G401 (cell line): Measurements from ENCODE around the gene SEMA6A. TPM values are rescaled to one million over a fixed set of nuclear protein-coding genes. Genes with fewer than 3 reads are reported as not detected.
"Not testable (repeated sequence)": the region's sequence is repeated elsewhere in the genome, so short reads cannot be mapped to it uniquely, and the experiment has no call there.

ENCODE experiments used
- DNase-seq: peaks from one replicate; pipeline ENCODE4 v3.0.0-alpha.2; 2015; ENCODE audit warnings: low spot score
- in situ Hi-C: cut with HindIII; loops from 2 replicates; pipeline ENCODE4 v1.10.0; 2016; ENCODE audit warnings: low sequenced_read_pairs, mixed read lengths
- total RNA-seq: library from RNA; depleted of rRNA; stranded (reverse); fragments of >200 nt; shearing (Covaris generic); gene quantifications from 2 replicates; pipeline ENCODE4 v1.2.3, GENCODE V29; 2014

SEMA6A gene
- total RNA-seq, 1 experiment from 2014 or later, result not detected

- in situ Hi-C loops, result no loop called here
- DNase-seq, result no peak
Measured at GRCh38 chr5:116559673-116560164, 14.9 kb downstream of the SEMA6A start.

GRCh38 chr5:116559239-116559638 lies 15.4 kb downstream of the SEMA6A start:
- DNase-seq, result no peak
- in situ Hi-C loops, result no loop called here

- DNase-seq, result peak; percentile 54
- in situ Hi-C loops, result no loop called here
Measured at GRCh38 chr5:116557669-116558271, 16.9 kb downstream of the SEMA6A start.

DNA sequence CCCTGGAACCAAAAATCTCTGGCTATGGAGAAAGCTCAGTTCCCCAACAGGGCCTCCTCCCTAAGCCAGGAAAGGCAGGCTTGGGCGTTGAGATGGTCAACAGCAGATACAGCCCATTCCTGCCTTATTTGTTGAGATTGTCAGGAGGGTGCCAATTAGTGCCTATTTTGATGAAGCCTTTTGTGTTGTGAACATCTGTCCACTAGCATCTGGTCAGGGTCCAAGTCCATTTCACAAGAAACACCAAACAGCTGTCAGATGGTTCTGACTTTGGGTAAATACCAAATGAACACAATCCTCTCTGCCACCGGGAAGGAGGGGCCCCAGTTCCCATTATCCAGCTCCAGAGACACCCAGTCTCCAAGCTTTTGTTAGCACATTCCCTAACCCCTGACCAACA lies 19.9 kb downstream of the SEMA6A start:
- in situ Hi-C loops, result no loop called here
- no peak for DNase-seq

DNA sequence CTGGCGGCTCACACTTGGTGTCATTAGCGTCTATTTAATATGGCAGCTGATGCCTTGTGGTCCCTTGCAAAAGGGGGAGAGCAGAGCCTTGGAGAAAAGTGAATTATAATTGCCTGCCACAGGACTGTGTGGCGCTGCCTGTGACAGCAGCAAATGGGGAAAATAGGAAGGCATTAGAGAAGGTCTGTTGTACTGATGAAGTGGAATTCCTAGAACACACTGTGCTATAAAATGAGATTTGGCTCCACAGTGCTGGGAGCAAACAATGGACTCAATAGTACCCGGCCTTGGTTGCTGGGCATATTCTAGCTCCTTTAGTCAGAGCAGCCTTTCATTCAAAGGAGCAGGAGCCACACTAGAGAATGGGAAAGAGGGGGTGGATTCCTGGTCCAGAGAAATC lies 21.3 kb downstream of the SEMA6A start:
- no peak for DNase-seq
- in situ Hi-C loops, result no loop called here

GRCh38 chr5:116550082-116550481 lies 24.5 kb downstream of the SEMA6A start:
- in situ Hi-C loops, result no loop called here

GRCh38 chr5:116546743-116547124 lies 27.9 kb downstream of the SEMA6A start:
- in situ Hi-C loops, result no loop called here

More at GRCh38 chr5:116550082-116550481, 24.5 kb downstream of the SEMA6A start:
- no peak for DNase-seq

DNA sequence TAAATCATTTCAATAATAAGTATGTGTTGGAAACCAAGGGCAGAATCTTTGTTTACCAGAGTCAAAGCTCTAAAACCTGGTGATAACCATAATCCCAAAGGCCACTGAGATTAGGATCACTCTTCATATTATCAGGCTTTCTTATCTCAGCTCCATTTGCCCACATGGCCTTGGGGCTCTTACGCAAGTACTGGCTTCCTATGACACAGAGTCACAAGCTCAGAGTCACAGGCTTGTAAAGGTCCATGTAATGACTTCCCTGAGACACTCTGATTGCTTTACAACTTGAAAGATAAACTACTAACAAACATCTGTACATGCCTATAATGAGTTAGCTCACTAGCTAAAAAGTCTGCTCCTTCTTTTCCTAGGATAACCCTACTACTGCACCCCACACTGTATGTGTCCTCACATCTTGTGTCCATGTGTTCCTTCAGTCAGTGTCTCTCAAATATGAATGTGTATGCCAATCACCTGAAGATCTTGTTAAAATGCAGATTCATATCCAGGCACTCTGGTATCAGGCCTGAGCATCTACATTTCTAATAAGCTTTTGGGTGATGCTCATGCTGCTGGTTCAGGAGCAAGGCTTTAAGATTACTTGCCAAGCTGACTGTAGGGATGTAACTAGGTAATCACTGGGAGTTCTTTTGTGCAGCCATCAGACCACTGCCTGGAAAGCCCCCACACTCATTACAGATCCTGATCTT lies 28.4 kb downstream of the SEMA6A start:
- in situ Hi-C loops, result no loop called here

More at GRCh38 chr5:116546743-116547124, 27.9 kb downstream of the SEMA6A start:
- no peak for DNase-seq

GRCh38 chr5:116545465-116545864 lies 29.2 kb downstream of the SEMA6A start:
- DNase-seq, in situ Hi-C loops: not testable (repeated sequence)

More for the DNA sequence above, 28.4 kb downstream of the SEMA6A start:
- DNase-seq, result no peak

DNA sequence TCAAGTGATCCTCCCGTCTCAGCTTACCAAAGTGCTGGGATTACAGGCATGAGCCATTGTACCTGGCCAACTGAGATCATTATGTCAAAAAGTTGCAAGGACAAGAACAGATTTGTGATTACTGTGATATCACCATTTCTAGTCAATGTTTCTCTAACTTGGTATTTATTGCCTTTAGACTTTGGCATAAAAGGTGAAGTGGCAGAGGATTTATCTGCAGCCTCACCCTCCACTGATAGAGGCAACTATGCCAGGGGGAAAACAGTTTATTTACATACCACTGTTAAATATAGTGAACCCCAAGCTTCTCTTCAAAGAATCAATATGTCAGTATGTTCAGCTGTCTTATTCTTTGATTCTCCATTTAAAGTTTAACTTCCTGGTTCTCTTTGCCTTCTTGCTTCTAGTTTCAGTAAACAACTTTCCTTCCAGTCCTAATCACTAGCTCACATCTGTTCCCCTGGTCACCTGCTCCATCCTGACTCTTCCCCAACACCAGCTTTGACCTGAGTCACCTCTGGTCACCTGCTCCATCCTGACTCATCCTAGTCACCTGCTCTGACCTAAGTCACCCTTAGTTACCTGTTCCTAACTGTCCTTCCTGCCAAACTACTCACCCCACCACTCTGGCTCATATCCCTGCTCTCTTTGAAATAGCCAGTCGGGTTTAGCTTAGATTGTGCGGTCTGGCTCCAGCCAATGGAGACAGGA lies 29.9 kb downstream of the SEMA6A start:
- in situ Hi-C loops, result no loop called here

DNA sequence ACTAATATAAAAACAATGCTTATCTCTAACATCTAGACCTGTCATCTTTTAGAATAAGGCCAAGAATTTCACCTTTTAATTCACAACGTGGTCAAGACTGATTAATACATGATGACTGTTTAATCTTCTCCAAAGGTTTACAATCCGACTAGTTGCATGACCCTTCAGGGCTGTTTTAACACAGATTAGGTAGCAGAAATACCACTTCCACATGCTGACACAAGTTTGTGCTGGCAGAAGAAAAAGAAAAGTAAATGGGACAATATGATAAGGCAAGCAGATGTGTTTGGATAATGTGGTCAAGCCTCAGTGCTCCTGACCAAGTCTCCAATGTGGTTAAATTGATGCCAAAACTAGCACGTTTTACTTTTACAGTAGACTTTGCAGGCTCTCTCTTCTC lies 31.1 kb downstream of the SEMA6A start:
- no peak for DNase-seq
- in situ Hi-C loops, result no loop called here

More for the DNA sequence above, 29.9 kb downstream of the SEMA6A start:
- DNase-seq, result no peak

- no peak for DNase-seq
- in situ Hi-C loops, result no loop called here
Measured at GRCh38 chr5:116542619-116543018, 32.0 kb downstream of the SEMA6A start.

DNA sequence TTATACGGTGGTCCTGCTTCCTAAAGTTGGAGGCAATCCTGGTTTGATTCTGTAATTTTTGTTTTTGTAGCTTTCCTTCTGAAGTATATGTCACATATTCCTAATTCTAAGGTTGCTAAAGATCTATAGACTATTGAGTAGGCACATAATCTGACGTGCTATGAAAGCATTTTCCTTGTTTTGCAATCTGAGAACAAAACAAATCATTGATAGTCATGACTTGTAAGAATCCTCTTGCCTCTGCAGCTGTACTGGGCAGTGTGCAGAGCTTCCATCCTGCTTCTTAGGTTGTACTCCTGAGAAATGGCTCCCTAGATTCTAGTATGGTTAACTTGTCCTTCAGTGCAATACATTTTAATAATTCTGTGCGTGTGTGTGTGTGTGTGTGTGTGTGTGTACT lies 35.4 kb downstream of the SEMA6A start:
- in situ Hi-C loops, result no loop called here
- DNase-seq, result no peak

DNA sequence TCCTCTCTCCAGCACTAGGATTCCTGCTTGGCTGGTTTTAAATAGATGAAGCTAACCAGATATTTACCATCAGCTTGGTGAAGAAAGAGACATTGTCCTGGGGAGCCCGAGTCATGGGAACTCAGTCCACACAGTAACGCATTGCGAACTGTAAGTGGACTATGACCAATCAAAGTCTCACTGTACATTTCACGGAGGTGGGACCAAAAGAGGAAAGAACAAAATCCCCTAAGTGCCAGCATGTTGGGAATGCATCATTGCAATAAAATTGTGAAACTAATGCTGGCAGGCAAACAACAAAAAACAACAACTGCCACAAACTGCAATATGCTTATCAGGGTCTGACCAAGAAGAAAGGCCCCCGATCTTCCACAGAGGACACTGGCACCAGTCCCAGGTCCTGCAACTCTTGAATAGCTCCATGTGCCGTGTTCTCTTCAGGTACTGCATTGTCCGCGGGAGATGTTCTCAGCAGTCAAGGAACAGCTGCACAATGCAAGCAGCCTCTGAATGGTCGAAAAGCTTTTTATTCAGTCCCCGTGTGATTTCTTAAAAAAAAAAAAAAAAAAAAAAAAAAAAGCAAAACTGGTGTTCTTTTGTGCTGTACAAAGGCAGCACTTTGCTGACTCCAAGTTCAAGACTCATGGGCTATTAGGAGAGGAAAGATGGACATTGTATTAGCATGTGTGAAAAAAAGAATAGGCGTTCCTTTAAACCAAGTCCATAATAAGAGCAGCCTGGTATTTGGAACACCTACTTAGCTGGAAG lies 38.1 kb downstream of the SEMA6A start:
- DNase-seq, result no peak
- in situ Hi-C loops, result no loop called here

GRCh38 chr5:116534964-116535651 lies 39.5 kb downstream of the SEMA6A start:
- DNase-seq, result no peak
- in situ Hi-C loops, result no loop called here

- in situ Hi-C loops, result no loop called here
- no peak for DNase-seq
Measured at GRCh38 chr5:116532762-116533525, 41.7 kb downstream of the SEMA6A start.

DNA sequence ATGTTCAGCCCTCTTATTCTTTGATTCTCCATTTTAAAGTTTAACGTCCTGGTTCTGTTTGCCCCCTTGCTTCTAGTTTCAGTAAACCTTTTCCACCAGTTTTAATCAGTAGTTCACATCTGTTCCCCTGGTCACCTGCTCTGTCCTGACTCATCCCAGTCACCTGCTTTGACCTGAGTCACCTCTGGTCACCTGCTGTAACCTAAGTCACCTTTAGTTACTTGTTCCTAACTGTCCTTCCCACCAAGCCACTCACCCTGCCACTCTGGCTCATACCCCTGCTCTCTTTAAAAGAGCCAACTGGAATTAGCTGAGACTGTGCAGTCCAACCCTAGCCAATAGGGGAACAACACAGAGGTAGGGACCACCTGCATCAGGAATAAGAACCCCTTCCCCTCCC lies 43.0 kb downstream of the SEMA6A start:
- in situ Hi-C loops, result no loop called here

GRCh38 chr5:116531117-116531516 lies 43.5 kb downstream of the SEMA6A start:
- in situ Hi-C loops, result no loop called here

More for the DNA sequence above, 43.0 kb downstream of the SEMA6A start:
- no peak for DNase-seq

More at GRCh38 chr5:116531117-116531516, 43.5 kb downstream of the SEMA6A start:
- no peak for DNase-seq
